ENCODE results near the gene VAMP1.

The VAMP1 gene

DNA sequence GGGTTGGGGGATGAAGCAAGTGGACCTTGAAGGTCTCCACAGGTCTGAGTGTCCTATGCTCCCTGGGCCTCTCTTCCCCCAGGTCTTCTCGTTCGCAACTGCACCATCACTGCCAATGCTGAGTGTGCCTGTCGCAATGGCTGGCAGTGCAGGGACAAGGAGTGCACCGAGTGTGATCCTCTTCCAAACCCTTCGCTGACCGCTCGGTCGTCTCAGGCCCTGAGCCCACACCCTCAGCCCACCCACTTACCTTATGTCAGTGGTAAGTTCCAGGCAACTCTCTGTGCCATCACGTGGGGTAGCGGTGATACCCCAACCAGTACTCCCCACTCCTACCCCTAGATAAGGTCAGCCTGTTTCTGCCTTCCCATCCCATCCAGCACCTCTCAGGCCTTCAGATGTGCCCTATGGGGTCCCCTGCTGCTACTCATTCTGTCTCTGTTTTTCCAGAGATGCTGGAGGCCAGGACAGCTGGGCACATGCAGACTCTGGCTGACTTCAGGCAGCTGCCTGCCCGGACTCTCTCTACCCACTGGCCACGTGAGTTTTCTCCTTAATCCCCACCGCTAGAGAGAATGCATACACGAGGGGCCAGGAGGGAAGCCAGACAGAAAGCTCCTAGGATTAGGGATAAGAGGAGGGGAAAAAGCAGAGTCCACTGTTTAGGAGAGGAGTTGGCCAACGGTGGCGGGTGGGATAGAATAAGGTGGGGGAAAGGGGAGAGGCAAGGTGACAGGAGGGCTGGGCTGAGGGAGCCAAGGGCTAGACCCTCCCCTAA is 20.2 kb downstream of the VAMP1 start:
- Mint-ChIP-seq H3K4me1 (ENCODE audit: low read depth) (peaks cover 83% of the 10 kb centered on the region), H3K4me3 (peak overlapping the region; percentile 98)

DNA sequence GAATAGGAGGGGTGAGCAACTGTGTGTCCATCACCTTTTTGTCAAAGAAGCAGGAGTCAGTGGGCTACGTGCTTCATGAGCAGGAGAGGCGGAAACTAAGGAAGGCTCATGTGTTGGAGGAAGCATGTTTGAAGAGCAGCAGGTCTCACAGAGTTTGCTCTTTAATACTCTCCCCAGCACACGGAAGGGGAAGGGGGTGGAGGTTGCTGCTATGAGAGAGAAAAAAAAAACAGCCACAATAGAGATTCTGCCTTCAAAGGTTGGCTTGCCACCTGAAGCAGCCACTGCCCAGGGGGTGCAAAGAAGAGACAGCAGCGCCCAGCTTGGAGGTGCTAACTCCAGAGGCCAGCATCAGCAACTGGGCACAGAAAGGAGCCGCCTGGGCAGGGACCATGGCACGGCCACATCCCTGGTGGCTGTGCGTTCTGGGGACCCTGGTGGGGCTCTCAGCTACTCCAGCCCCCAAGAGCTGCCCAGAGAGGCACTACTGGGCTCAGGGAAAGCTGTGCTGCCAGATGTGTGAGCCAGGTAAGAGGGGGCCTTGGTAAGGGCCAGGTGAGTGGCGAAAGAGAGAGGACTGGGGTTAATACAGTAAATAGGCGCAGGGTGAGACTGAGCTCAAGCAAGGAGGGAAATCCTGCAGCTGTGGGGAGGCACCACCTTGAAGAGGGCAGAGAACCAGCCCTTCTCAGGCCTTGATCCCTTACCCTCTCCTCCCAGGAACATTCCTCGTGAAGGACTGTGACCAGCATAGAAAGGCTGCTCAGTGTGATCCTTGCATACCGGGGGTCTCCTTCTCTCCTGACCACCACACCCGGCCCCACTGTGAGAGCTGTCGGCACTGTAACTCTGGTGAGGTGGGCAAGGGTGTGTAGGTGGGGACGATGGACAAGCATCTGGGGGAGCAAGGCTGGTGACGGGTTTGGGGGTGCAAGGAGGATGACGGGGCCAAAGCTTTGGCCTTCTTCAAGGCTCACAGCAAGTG is 25.5 kb downstream of the VAMP1 start, which contains the start of gene CD27:
Gene CD27 (plus strand): TSS at position 252 of the 985 bp plus-strand sequence. CDS start 141 bp downstream, at position 393.
- peak within 1 kb of the TSS; percentile 99 for H3K27ac Mint-ChIP-seq
- H3K9me3 Mint-ChIP-seq: no peaks in the 10 kb centered on the region
- H3K36me3 Mint-ChIP-seq (ENCODE audit: low read depth): peaks cover 48% of the 10 kb centered on the region
- peaks cover 85% of the 10 kb centered on the region for H3K4me1 Mint-ChIP-seq (ENCODE audit: low read depth)
- peak; percentile 70 for DNase-seq
- H3K4me3 Mint-ChIP-seq: peak within 1 kb of the TSS; percentile 98
- no peaks in the 10 kb centered on the region for H3K27me3 Mint-ChIP-seq

More for the DNA sequence above, 20.2 kb downstream of the VAMP1 start:
- Mint-ChIP-seq H3K9me3 (no peaks in the 10 kb centered on the region), H3K27ac (peak overlapping the region; percentile 99), H3K27me3 (no peaks in the 10 kb centered on the region), H3K36me3 (ENCODE audit: low read depth) (peaks cover 87% of the 10 kb centered on the region)
- peak; percentile 46 for DNase-seq

DNA sequence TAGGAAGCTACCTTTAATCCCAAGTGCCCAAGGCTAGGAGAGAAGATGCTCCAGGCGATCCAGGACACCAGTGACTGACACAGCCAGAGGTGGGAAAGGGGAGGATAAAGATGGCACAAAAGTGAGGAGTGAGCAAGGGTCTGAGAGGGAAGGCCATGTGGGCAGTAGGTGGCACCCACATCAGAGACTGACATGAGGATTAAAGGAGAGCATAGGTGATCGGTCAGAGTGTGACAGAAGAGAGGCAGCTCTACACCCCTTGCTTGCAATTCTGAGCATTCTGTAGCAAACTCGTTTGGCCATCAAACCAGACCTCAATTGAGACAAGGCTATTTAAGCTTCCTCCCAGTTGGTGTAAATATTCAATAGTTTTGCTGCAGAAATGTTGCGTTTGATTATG is 26.4 kb downstream of the VAMP1 start:
- no peaks in the 10 kb centered on the region for H3K9me3 Mint-ChIP-seq
- peak overlapping the region; percentile 98 for H3K4me3 Mint-ChIP-seq
- H3K27ac Mint-ChIP-seq: peak overlapping the region; percentile 99
- DNase-seq: peak; percentile 59
- H3K27me3 Mint-ChIP-seq: no peaks in the 10 kb centered on the region
- H3K36me3 Mint-ChIP-seq (ENCODE audit: low read depth): peaks cover 46% of the 10 kb centered on the region
- H3K4me1 Mint-ChIP-seq (ENCODE audit: low read depth): peaks cover 88% of the 10 kb centered on the region

DNA sequence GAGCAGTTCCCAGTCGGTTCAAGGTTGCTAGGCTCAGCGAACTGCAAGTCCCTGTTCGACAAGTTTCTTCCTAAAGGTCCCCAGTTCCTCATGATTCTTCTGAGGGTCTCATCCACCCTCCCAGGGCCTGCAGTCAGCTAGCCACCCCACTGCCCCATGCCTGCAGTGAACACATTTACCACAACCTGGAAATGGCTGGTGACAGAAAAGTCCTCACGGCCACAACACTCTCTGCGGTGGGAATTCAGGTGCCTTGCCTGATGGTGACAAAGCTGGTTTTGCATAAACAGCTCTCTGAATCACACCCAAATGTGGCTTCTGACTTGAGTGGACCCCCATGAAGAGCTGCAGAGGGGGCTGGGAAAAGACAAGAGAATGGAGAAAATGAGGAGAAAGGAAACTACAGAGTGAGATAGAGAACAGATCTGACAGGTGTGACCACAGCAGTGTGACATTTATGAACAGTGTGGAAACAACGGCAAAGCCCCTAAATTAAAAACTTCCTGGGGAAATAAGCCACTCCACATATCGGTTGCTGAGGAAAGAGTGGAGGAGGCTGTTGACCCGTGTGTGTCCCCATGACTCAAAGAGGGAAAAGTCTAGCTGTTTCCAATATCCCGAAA is 27.0 kb downstream of the VAMP1 start:
- Mint-ChIP-seq H3K4me1 (ENCODE audit: low read depth) (peaks cover 88% of the 10 kb centered on the region), H3K27ac (peak overlapping the region; percentile 99), H3K27me3 (no peaks in the 10 kb centered on the region), H3K9me3 (no peaks in the 10 kb centered on the region), H3K4me3 (peak overlapping the region; percentile 98), H3K36me3 (ENCODE audit: low read depth) (peaks cover 45% of the 10 kb centered on the region)
- peak; percentile 65 for DNase-seq

DNA sequence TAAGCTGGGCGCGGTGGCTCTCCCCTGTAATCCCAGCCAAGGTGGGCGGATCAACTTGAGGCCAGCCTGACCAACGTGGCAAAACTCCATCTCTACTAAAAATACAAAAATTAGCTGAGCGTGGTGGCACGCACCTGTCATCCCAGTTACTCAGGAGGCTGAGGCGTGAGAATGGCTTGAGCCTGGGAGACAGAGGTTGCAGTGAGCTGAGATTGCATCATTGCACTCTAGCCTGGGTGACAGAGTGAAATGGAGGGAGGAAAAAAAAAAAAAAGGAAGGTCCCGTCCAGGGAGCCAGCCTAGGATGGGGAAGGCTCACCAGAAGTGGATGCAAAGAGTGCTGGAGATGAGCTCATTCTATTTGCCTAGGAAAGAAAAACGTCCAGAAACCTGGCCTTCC is 27.6 kb downstream of the VAMP1 start:
- Mint-ChIP-seq H3K27ac (peak overlapping the region; percentile 99), H3K9me3 (no peaks in the 10 kb centered on the region), H3K4me1 (ENCODE audit: low read depth) (peaks cover 87% of the 10 kb centered on the region), H3K4me3 (peak overlapping the region; percentile 98), H3K27me3 (no peaks in the 10 kb centered on the region), H3K36me3 (ENCODE audit: low read depth) (peaks cover 39% of the 10 kb centered on the region)
- DNase-seq: no peak

DNA sequence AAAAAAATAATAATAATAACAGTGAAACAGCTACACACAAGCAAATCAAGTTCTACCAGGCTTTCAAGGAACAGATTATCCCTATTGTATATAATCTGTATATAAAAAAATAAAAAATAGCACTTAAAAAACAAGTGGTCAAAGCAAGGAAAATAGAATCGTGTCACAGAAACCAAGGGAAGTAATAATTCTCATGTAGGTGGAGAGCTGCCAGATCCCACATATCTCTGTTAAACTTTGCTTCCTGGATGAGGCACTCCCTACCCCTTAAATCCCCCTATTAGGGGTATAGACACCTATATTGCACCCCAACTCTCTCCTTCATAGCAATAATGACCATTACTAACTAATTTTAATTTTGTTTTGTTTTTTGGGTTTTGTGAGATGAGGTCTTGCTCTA is 30.1 kb downstream of the VAMP1 start:
- H3K27ac Mint-ChIP-seq: no peak overlapping the region
- no peaks in the 10 kb centered on the region for H3K9me3 Mint-ChIP-seq
- H3K4me3 Mint-ChIP-seq: no peak overlapping the region
- DNase-seq: no peak
- peaks cover 81% of the 10 kb centered on the region for H3K4me1 Mint-ChIP-seq (ENCODE audit: low read depth)
- H3K36me3 Mint-ChIP-seq (ENCODE audit: low read depth): peaks cover 14% of the 10 kb centered on the region
- no peaks in the 10 kb centered on the region for H3K27me3 Mint-ChIP-seq

DNA sequence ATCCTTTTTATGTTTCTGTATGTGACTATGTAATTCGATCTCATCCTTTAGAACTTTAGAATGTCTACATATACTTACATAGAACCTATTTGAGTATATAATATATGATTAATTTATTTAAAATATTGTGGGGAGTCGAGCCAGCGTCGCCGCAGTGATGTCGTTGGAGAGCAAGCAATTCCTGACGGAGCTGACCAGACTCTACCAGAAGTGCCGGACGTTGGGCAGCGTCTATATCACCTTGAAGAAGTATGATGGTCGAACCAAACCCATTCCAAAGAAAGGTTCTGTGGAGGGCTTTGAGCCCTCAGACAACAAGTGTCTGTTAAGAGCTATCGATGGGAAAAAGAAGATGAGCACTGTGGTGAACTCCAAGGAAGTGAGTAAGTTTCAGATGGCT is 32.1 kb downstream of the VAMP1 start:
- Mint-ChIP-seq H3K27ac (peak overlapping the region; percentile 36), H3K9me3 (no peaks in the 10 kb centered on the region), H3K4me1 (ENCODE audit: low read depth) (peaks cover 78% of the 10 kb centered on the region), H3K27me3 (no peaks in the 10 kb centered on the region), H3K4me3 (no peak overlapping the region), H3K36me3 (ENCODE audit: low read depth) (peaks cover 1% of the 10 kb centered on the region)
- DNase-seq: peak; percentile 16

DNA sequence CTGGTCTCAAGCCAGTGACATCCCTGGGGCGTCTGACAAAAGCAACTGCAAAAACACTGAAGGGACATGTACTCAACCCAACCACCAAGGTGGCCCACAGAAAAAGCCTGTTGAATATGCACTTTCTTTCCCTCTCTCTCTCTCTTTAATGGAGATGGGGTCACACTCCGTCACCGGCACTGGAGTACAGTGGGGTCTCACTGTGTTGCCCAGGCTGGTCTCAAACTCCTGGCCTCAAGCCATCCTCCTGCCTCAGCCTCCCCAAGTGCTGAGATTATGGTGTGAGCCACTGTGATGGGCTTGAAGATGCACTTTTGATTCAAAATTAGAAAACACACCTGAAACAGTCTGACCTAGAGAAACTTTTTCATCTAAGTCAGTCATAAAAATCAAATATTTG is 32.9 kb downstream of the VAMP1 start:
- no peaks in the 10 kb centered on the region for H3K27me3 Mint-ChIP-seq
- H3K9me3 Mint-ChIP-seq: no peaks in the 10 kb centered on the region
- no peak overlapping the region for H3K4me3 Mint-ChIP-seq
- DNase-seq: peak; percentile 12
- H3K36me3 Mint-ChIP-seq (ENCODE audit: low read depth): no peaks in the 10 kb centered on the region
- H3K4me1 Mint-ChIP-seq (ENCODE audit: low read depth): peaks cover 76% of the 10 kb centered on the region
- H3K27ac Mint-ChIP-seq: peak overlapping the region; percentile 63

DNA sequence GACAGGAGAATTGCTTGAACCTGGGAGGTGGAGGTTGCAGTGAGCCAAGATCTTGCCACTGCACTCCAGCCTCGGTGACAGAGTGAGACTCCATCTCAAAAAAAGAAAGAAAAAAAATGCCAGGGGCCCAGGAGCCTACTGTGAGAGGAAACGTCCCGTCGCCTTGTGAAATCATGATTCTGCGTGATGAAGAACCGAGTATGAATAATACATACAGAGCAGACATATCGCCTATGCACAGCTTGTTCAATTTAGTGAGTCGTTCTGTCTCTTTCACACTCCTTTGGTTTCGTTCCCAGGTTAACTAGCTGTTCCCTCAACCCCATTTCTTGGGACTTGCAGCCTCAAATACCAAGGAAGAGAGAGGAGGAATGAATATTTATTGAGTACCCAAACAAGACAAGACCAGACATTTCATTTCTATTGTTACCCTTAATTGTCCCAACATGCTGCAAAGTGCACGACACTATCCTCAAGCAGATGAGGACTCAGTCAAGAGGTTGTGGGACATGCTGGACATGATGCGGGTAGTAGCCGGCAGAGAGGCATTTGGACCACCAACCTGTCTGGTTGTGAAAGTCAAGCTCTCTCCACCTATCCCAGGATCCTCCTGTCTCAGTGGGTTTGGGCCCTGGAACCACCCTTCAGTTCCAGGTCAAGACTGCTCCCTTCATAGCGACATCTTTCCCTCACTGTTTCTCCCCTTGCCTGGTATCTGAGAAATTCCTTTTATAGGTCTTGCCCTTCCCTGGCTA is 34.3 kb downstream of the VAMP1 start:
- peak; percentile 27 for DNase-seq
- Mint-ChIP-seq H3K4me3 (no peak overlapping the region), H3K9me3 (no peaks in the 10 kb centered on the region), H3K27ac (peak overlapping the region; percentile 48), H3K4me1 (ENCODE audit: low read depth) (peaks cover 70% of the 10 kb centered on the region), H3K27me3 (no peaks in the 10 kb centered on the region), H3K36me3 (ENCODE audit: low read depth) (no peaks in the 10 kb centered on the region)

DNA sequence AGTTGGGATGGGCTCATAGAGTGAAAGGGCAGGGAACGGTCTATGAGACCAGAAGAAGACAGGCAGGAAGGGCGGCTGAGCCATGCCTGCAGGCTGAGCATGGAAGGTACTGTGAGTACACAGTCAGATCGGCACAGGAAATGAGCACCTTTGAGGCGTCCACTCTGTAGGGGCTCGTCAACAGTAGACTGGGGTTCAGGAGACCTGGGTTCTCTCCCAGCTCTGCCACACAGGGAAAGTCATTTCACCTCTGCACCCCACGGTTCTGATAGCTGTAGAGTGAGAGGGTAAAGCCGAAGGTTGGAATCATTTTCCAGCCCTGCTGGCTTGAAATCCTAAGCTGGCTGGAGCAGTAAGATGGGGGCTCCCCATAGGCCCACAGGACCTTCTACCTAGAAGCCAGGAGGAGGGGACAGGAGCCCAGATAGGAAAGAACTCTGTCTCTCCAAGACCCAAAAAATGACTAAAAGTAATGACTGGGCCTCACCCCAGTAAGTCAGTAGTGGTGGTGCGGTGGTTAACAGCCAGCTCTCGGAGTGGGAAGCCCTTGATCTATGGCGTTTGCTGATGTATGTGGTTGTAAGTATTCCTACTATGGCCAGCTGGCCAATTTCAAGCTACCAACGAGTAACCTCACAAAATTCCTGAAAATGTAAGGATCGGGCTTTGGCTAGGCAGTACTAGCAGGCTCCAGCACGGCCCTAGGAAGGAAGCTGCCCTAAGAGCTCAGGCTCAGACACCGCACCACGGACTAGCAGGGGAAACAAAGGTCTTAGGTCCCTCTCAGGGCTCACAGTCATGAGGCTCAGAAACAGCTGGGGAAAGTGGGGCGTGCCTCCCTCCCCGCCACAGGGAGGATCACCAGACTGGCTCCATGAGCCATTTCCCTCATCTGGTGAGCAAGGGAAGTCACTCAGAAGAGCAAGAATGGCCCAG is 36.0 kb downstream of the VAMP1 start:
- DNase-seq: peak; percentile 60
- Mint-ChIP-seq H3K36me3 (ENCODE audit: low read depth) (no peaks in the 10 kb centered on the region), H3K27me3 (no peaks in the 10 kb centered on the region), H3K4me1 (ENCODE audit: low read depth) (peaks cover 78% of the 10 kb centered on the region), H3K27ac (peak overlapping the region; percentile 92), H3K4me3 (peak overlapping the region; percentile 53), H3K9me3 (no peaks in the 10 kb centered on the region)

DNA sequence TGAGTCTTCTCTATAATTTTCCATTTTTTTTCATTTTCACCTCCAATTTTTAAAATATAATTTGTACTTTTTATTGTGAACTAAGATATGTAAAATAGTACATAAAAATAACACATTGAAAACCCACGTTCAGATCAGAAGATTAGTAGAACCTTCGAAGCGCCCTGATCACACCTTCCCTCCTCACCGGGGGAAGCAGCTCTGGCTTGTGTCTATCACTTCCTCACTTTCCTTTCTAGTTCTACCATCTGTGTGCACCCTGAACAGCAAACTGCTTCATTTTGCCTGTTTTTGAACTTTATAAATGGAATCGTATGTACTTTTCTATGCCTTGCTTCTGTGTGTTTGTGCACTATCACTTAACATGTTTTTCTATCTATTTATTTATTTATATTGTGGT is 37.5 kb downstream of the VAMP1 start:
- DNase-seq: no peak
- peaks cover 72% of the 10 kb centered on the region for H3K4me1 Mint-ChIP-seq (ENCODE audit: low read depth)
- no peaks in the 10 kb centered on the region for H3K36me3 Mint-ChIP-seq (ENCODE audit: low read depth)
- peak overlapping the region; percentile 90 for H3K27ac Mint-ChIP-seq
- no peak overlapping the region for H3K4me3 Mint-ChIP-seq
- no peaks in the 10 kb centered on the region for H3K27me3 Mint-ChIP-seq
- H3K9me3 Mint-ChIP-seq: no peaks in the 10 kb centered on the region

DNA sequence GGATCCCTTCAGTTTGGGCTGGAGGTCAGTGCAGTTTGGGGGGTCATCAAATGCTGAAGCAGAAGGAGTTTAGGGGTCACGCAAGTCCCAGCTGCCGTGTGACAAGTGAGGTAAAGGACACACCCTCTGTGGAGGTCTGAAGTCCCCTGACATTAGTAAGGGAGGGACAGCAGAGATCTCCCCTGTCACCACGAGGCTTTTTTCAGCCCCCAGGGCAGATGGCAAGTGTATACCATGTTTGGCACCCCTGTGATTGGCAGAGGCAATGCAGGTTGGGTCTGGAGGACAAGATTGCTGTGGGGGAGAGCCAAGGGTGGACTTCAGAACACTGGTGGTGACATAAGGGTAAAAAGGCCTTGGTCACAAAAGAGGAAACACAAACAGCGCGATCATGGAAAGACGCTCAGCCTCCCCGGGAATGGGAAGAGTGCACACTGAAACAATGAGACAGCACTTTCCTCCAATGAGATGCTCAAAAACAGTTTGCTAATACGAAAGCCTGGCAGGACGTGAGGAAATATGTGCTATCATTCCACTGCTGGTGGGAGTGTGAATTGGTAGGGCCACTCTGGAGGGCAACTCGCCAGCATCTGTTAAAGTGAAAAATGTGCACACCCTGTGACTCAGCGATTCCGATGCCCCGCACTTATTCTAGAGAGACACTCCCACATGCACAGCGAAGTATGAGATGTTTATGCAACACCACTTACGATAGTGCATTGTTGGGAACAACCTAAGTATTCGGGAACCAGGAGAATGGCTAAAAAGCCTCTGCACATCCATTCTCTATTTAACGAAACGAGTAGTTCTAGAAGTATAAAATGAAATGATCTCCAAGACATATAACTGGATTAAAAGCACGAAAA is 40.1 kb downstream of the VAMP1 start:
- no peaks in the 10 kb centered on the region for H3K9me3 Mint-ChIP-seq
- peak overlapping the region; percentile 43 for H3K4me3 Mint-ChIP-seq
- H3K27ac Mint-ChIP-seq: peak overlapping the region; percentile 92
- DNase-seq: peak; percentile 70
- peaks cover 80% of the 10 kb centered on the region for H3K4me1 Mint-ChIP-seq (ENCODE audit: low read depth)
- H3K27me3 Mint-ChIP-seq: no peaks in the 10 kb centered on the region
- no peaks in the 10 kb centered on the region for H3K36me3 Mint-ChIP-seq (ENCODE audit: low read depth)

Data from activated T-cell treated with anti-CD3 and anti-CD28 coated beads, Interleukin-2, amount 50 U/mL, for 24 hours (primary cell).